Measurements from ENCODE around the gene ATCAY. TPM values are rescaled to one million over a fixed set of nuclear protein-coding genes. Genes with fewer than 3 reads are reported as not detected.
"Not testable (repeated sequence)": the region's sequence is repeated elsewhere in the genome, so short reads cannot be mapped to it uniquely, and the experiment has no call there.

ATCAY gene
- total and polyA plus RNA-seq, 10 donors: not detected

DNA sequence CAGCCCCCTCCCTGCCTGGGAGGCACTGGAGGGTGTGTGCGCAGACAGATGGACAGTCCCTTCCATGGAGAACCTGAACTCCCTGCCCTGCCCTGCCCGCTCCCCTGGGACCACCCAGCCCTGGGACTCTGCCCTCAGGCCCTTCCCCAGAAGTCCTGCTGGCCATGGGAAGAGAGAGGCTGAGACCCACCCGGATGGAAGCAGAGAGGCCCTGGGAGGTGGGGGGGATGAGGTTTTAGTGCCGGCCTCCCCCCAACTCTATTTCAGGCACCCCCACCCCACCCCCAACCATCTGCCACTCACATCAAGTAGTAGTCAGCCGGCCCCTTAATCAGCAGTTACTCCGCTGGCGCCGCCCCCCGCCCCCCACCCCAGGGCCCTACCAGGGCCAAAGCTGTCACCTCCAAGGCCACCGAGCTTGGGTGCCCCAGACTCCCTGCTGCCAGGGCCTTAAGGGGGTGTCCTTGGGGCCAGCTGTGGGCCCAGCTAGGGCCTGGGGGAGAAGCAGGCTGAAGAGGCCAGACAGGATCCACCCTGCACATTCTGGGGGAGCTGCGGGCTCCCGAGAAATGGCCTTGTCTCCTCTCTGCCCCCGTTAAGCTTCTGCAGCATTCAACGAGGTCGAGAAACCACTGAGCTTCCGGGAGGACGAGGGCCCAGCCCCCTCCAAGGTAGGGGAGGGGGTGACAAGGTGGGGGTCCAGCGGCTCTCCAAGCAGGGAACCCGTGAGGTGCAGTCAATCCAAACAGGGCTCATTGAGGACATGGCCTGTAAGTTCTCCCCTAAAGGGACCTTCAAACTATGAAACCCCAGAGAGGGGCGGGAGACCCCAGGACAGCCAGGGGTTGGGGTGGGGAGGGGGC is 69.7 kb downstream of the ATCAY start:
- Histone ChIP-seq H3K9me3 (no peaks in the 10 kb centered on the region), H3K4me1 (peaks cover 0 to 39% (median 22%) of the 10 kb centered on the region in 6 donors), H3K27ac (peak overlapping the region in 3 of 8 donors; percentile 25 to 61 (median 58)), H3K36me3 (no peaks in the 10 kb centered on the region), H3K4me3 (peak overlapping the region in 2 of 8 donors; percentile 6 to 49), H3K27me3 (replicated peaks in 1 of 7) (peaks cover 0 to 20% (median 0%) of the 10 kb centered on the region in 7 donors)
- WGBS, 5 donors: 27 to 40% (median 36%) methylated on average over 15 to 20 of the region's 20 CpGs
- intact Hi-C loops (cut with DNase I; ENCODE audit: low total_unique reads): no loop called here
- DNase-seq: no peak
- TF ChIP-seq, protein P1, sequence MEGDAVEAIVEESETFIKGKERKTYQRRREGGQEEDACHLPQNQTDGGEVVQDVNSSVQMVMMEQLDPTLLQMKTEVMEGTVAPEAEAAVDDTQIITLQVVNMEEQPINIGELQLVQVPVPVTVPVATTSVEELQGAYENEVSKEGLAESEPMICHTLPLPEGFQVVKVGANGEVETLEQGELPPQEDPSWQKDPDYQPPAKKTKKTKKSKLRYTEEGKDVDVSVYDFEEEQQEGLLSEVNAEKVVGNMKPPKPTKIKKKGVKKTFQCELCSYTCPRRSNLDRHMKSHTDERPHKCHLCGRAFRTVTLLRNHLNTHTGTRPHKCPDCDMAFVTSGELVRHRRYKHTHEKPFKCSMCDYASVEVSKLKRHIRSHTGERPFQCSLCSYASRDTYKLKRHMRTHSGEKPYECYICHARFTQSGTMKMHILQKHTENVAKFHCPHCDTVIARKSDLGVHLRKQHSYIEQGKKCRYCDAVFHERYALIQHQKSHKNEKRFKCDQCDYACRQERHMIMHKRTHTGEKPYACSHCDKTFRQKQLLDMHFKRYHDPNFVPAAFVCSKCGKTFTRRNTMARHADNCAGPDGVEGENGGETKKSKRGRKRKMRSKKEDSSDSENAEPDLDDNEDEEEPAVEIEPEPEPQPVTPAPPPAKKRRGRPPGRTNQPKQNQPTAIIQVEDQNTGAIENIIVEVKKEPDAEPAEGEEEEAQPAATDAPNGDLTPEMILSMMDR (IDR thresholded peaks at IDR 0.05 in 8 of 11, conservative IDR thresholded peaks at IDR 0.05 in 3 of 11): no peak
- TF ChIP-seq POLR2AphosphoS5 (IDR thresholded peaks at IDR 0.05) (no peak), POLR2A (IDR thresholded peaks at IDR 0.05) (no peak)

DNA sequence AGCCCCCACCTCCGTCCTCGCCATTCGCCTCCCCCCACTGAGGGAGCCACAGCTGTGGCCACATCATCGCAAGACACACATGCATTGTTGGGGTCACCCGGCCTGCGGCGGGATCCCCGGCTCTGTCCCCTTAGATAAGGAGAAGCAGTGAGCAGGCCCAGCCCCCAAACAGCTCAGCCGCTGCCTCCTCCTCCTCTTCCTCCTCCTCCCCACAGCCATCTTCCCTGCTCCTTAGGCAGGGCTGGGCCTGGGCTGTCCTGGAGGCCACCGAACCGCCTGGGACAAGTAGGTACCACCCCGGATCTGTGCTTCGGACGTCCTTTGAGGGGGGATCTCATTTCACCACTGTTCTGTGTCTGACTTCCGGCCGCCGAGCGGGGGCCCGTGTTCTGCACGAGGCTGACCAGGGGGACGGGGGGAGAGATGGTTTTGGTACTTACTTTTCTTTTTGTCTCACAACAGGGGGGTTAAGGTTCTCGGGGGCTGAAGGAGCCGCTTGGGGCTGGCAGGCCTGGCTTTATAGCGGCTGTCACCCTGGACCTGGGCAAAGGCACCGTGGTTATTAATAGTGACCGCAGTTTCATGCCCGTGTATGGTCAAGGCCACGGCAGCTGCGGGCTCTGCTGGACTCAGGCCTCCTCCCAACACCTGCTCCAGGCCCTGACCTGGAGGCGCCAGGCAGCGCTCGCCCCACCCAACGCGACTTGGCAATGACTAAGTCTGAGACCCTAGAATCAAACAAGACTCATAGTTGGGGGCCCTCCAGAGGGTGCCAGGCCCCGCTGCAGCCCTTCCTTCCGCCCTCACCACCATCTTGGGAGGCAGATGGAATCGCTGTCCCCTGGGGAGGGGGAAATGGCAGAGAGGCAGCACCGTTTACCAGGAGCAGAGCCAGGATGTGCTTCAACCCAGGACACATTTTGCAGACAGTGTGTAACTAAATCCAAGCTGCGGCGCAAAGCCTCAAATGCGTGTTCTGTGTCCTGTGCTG is 70.7 kb downstream of the ATCAY start:
- H3K4me1 ChIP-seq: peaks cover 0 to 39% (median 22%) of the 10 kb centered on the region in 6 donors
- peak; percentile 77 for DNase-seq

DNA sequence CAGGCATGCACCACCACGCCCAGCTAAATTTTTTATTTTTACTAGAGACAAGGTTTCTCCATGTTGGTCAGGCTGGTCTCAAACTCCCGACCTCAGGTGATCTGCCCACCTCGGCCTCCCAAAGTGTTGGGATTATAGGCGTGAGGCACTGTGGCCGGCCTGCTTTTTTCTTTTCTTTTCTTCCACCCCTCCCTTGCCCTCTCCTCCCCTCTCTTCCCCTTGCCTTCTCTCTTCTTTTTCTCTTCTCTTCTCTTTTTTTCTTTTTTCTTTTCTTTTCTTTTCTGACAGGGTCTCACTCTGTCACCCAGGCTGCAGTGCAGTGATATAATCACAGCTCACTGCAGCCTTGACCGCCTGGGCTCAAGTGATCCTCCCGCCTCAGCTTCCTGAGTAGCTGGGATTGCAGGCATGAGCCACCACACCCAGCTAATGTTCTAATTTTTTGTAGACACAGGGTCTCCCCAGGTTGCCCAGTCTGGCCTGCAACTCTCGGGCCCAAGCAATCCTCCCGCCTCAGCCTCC is 72.3 kb downstream of the ATCAY start:
- H3K4me3 ChIP-seq; intact Hi-C loops (cut with DNase I; ENCODE audit: low total_unique reads); H3K9me3 ChIP-seq; DNase-seq: not testable (repeated sequence)
- H3K27ac ChIP-seq: peak overlapping the region in 2 of 8 donors; percentile 46 to 51
- peaks cover 0 to 39% (median 22%) of the 10 kb centered on the region in 6 donors for H3K4me1 ChIP-seq
- WGBS, 5 donors: 71 to 94% (median 75%) methylated on average over 9 of the region's 9 CpGs
- H3K36me3 ChIP-seq: peaks cover 0 to 26% (median 15%) of the 10 kb centered on the region in 6 donors
- H3K27me3 ChIP-seq (replicated peaks in 1 of 7): peaks cover 0 to 20% (median 0%) of the 10 kb centered on the region in 7 donors

More for the DNA sequence above, 70.7 kb downstream of the ATCAY start:
- TF ChIP-seq, protein P1 (IDR thresholded peaks at IDR 0.05 in 8 of 11, conservative IDR thresholded peaks at IDR 0.05 in 3 of 11): no peak
- Histone ChIP-seq H3K27ac (peak overlapping the region in 5 of 8 donors; percentile 8 to 61 (median 25)), H3K4me3 (peak overlapping the region in 2 of 8 donors; percentile 6 to 49), H3K27me3 (replicated peaks in 1 of 7) (peaks cover 0 to 20% (median 0%) of the 10 kb centered on the region in 7 donors), H3K36me3 (peaks cover 0 to 9% (median 8%) of the 10 kb centered on the region in 6 donors), H3K9me3 (no peaks in the 10 kb centered on the region)
- intact Hi-C loops (cut with DNase I; ENCODE audit: low total_unique reads): no loop called here
- WGBS, 5 donors: 24 to 32% (median 30%) methylated on average over 28 to 41 of the region's 41 CpGs

DNA sequence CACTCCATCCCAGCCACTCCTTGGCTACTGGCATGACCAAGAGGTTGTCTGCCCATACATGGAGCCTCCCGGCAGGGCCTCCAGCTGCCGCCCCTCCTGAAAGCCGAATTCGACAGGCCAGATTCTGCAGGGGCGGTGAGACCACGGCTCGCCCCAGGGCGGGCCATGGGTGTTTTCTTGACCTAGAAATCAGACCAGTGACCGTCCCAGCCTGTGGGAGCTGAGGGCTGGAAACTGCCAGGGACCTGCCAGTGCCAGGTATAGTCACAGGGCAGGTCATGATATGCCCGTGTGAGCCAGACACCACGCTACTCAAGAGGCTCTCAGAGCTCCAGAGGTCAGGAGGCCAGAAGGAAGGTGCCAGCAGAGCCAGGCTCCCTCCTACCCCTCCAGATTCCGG is 73.6 kb downstream of the ATCAY start:
- H3K4me1 ChIP-seq: peaks cover 0 to 39% (median 22%) of the 10 kb centered on the region in 6 donors
- WGBS, 5 donors: 90 to 96% (median 93%) methylated on average over 9 to 12 of the region's 12 CpGs
- TF ChIP-seq POLR2A (IDR thresholded peaks at IDR 0.05): no peak
- TF ChIP-seq, protein P1 (IDR thresholded peaks at IDR 0.05 in 8 of 11, conservative IDR thresholded peaks at IDR 0.05 in 3 of 11): no peak
- no peak for TF ChIP-seq POLR2AphosphoS5 (IDR thresholded peaks at IDR 0.05)
- intact Hi-C loops (cut with DNase I; ENCODE audit: low total_unique reads): no loop called here
- H3K4me3 ChIP-seq: no peak overlapping the region
- peaks cover 0 to 20% (median 0%) of the 10 kb centered on the region in 7 donors for H3K27me3 ChIP-seq (replicated peaks in 1 of 7)
- H3K9me3 ChIP-seq: no peaks in the 10 kb centered on the region
- peaks cover under 1 to 39% (median 28%) of the 10 kb centered on the region in 6 donors for H3K36me3 ChIP-seq
- no peak for DNase-seq
- no peak overlapping the region for H3K27ac ChIP-seq

DNA sequence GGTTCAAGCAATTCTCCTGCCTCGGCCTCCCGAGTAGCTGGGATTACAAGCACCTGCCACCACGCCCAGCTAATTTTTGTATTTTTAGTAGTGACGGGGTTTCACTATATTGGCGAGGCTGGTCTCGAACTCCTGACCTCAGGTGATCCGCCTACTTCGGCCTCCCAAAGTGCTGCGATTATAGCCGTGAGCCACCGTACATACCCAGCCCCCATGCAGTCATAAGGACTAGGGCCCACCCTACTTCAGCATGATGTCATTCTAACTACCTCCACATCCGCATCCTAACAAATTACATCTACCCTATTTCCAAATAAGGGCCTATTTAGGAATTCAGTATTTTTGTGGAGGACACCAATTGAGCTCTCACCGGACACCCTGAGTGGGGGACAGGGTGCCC is 74.8 kb downstream of the ATCAY start:
- peaks cover 0 to 13% (median 0%) of the 10 kb centered on the region in 7 donors for H3K27me3 ChIP-seq (replicated peaks in 1 of 7)
- H3K27ac ChIP-seq; H3K9me3 ChIP-seq; intact Hi-C loops (cut with DNase I; ENCODE audit: low total_unique reads); DNase-seq; H3K4me3 ChIP-seq: not testable (repeated sequence)
- 84 to 97% (median 85%) methylated on average over 13 of the region's 13 CpGs for WGBS, 5 donors
- H3K4me1 ChIP-seq: peaks cover 0 to 35% (median 18%) of the 10 kb centered on the region in 6 donors
- H3K36me3 ChIP-seq: peaks cover 3 to 50% (median 40%) of the 10 kb centered on the region in 6 donors
